Activated CD4-positive, alpha-beta T cell treated with anti-CD3 and anti-CD28 coated beads, Interleukin-2, amount 50 U/mL, for 4 hours (primary cell): Measurements from ENCODE around the gene ZEB1.
"Not testable (repeated sequence)": the region's sequence is repeated elsewhere in the genome, so short reads cannot be mapped to it uniquely, and the experiment has no call there.

ENCODE experiments used
- DNase-seq, 2 experiments: peaks; one replicate each; pipeline ENCODE4 v3.0.0-alpha.2; 2020

The ZEB1 gene

GRCh38 chr10:31427334-31427733, 108.3 kb downstream of the ZEB1 start:
- DNase-seq, result not testable (repeated sequence)

DNA sequence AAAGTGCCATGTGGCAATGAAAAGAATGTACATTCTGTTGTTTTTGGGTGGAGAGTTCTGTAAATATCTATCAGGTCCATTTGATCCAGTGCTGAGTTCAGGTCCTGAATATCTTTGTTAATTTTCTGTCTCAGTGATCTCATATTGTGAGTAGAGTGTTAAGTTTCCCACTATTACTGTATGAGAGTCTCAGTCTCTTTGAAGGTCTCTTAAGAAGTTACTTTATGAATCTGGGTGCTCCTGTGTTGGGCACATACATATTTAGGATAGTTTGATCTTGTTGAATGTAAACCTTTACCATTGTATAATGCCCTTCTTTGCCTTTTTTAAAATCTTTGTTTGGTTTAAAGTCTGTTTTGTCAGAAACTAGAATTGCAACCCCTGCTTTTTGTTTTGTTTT, 109.5 kb downstream of the ZEB1 start:
- DNase-seq, result not testable (repeated sequence)

DNA sequence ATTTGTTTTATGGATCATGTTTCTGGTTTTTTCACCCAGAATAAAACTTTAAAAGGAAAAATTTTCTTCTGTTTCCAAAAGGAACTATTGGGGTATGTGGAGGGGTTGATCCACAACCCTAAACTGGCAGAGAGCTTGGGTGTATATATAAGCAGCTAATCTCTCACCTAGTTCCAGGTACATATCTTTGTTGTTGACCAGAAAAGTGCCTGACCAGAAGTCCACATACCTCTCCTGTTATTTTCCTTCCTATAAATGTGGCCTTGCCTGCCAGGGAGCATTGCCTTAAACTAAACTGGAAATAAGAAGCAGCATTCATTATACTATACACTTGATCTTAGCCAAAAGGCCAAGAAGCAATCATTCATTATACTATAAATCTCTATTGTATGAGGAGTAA, 112.0 kb downstream of the ZEB1 start:
- DNase-seq, result no peak

- DNase-seq, result no peak
Measured at GRCh38 chr10:31437959-31438358, 118.9 kb downstream of the ZEB1 start.

DNA sequence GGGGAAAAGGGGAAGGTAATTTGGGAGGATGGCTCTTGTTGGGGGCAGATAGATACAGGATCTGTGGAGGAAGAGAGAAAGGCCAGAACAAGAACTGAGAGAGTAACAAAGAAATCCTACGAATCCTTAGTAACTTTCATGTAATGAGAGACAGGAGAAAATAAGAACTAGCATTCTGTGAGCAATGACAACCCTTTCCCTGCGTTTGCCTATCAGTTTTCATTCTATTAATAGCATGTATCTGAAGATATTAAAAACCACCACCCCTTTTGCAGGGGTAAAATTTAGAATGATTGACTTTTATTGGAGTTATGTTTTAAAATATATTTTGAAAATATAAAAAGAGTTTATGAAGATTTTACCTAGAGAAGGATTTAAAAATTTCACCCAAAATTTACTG, 132.8 kb downstream of the ZEB1 start:
- no peak for DNase-seq

- DNase-seq, result no peak
Measured at GRCh38 chr10:31456468-31456867, 137.5 kb downstream of the ZEB1 start.

DNA sequence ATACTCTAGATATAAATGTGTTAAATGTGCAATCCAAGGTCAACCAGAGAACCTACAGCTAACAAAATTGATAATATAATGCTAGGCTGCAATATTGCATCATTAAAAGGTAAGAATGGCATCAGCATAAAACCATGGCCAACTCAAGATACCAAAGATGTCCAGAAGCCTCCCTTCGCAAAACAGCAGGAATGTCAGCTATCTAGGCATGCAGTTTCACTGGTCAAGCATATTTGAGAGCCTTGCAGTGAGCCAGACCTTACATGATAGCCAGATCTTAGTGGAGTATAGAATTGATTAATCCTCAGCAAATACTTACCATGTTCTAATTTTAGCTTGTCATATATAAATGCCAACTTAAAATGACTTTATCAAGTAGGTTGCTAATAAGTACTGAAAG, 138.8 kb downstream of the ZEB1 start:
- DNase-seq, result no peak

DNA sequence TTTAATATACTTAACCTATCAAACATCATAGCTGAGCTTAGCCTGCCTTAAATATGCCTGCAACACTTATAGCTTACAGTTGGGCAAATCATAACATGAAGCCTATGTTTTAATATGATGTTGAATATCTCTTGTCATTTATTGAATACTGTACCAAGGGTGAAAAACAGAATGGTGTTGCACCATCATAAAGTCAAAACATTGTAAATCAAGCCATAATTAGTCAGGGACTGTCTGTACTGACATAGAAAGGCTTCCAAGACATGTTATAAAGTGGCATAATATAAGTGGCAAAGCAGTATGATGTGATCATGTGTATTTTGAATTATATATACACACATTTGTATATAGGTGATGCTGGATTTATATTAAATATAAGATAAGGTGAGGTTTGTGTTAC, 140.0 kb downstream of the ZEB1 start:
- no peak for DNase-seq

DNA sequence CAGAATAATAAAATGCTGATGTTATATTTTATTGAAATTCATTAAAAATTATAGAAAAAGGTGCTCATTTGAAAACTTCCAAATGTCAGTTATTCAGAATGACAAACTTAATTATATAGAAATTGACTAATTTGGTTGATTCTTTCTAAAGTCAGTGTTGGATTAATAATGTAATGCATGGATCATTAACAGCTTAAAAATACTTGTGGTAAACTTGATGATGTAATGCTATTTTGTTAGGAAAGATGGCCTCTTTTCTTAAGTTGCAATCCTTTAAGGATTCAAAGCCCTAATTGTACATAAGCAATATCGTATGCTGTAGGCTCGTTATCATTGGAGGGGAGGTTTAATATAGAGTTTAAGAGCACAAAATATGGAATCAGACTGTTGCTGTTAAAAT, 141.2 kb downstream of the ZEB1 start:
- DNase-seq, result no peak

- no peak for DNase-seq
Measured at GRCh38 chr10:31464552-31464951, 145.5 kb downstream of the ZEB1 start.

- no peak for DNase-seq
Measured at GRCh38 chr10:31466313-31466712, 147.3 kb downstream of the ZEB1 start.

GRCh38 chr10:31467791-31468535, 148.9 kb downstream of the ZEB1 start:
- DNase-seq, result no peak

DNA sequence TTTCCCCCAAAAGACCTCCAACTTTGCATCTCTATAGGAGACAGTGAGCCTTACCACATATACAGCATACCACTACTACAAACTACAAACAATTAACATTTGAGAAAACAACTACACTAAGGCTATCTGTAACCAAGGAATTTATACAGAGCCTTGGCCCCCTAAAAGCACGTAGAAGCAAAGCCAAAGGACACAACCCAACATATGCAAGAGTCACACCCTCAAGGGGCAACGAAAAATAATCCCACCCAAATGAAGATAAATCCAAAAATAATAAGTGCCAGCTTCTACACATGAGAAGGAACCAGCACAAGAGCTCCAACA, 149.5 kb downstream of the ZEB1 start:
- DNase-seq, result no peak

- no peak for DNase-seq
Measured at GRCh38 chr10:31475519-31475918, 156.5 kb downstream of the ZEB1 start.

- no peak for DNase-seq
Measured at GRCh38 chr10:31476088-31476487, 157.1 kb downstream of the ZEB1 start.

GRCh38 chr10:31477584-31477983, 158.6 kb downstream of the ZEB1 start:
- no peak for DNase-seq

DNA sequence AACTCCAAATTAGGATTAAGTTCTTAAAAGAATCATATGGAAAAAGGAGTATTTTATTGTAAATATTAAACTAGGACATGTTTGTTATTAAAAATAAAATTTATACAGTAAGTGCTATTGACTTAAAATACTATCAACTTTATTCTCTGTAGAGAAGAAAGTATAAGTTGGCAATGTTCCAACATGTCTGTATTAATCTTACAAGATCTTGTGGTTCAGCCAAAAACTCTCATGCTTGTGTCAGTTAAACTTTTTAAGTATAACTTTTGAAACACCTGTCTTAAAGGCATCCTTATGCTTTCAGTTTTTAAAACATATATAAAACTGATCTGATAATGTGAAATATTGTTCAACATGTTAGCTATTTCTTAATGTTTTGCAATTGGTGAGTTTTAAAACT, 160.7 kb downstream of the ZEB1 start:
- no peak for DNase-seq

DNA sequence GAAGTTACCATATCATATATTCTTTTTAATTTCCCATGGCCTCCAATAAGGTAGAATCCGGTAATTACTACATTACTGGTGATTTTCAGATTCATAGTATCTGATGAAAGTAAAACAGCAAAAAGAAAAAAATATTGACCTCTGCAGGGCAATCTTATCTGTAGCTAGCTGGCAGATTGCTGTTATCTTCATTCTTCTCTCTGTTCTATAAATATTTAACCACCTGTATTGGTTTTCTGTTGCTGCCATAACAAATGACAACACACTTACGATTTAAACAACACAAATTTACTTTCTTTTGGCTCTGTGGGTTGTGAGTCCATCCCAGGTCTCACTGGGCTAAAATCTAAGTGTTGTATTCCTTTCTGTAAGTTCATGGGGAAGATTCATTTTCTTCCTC, 164.5 kb downstream of the ZEB1 start:
- DNase-seq, result no peak

DNA sequence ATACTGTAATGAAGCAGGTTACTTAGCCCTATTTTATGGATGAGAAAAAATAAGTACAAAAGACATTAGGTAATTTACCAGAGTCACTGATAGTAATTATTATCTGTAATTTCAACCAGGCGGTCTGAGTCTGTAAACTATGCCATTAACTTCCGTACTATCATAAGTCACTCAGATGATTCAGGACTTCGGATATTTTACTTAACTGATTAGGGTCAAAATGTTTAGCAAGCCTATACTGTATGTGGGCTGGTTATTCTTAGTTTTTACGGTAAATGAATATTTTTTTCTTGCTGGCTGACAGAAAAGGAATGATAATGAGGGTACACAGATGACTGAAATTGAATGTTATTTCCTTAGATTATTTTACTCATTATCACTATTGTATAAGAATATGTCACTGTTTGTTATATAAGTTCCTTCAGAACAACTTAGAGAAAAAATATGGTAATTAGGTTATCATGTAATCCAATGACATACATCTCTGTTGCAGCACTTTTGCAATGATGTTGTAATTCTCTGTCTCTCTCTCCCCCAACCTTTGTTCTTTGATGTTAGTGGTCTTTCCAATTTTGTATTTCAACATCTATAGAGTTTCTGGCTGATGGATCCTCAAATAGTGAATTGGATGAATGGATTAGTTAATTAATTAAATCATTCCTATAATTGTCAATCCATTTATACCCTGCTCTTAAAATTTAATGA, 165.6 kb downstream of the ZEB1 start:
- no peak for DNase-seq

DNA sequence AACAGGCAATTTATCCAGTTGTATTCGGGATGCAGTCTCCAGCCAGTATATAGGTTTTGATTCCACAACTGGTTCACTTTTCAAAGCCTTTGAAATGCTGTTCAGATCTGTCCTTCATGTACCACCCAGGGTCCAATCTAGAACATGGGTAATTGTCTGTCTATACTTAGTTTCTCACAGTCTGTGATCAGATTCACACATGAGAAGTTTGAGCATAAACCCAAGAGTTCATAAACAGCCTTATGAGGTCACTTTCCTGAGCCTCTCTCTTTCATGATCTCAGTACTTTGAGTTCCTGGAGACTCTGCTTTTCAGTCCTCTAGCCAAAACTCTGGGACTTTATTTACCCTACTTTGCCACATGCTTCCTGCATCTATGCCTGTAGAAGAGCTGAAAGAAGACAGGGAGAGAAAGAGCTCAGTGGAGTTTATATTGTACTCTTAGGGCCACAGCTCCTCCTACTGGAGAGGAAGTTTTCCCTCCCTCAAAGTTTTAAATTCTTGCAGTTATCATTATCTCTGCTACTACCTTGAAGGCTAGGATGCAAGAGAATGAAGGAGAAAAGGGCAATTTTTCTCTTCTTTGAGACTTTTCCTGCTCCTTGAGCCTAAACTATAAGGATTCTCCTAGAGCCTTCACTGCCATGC, 172.0 kb downstream of the ZEB1 start:
- no peak for DNase-seq

DNA sequence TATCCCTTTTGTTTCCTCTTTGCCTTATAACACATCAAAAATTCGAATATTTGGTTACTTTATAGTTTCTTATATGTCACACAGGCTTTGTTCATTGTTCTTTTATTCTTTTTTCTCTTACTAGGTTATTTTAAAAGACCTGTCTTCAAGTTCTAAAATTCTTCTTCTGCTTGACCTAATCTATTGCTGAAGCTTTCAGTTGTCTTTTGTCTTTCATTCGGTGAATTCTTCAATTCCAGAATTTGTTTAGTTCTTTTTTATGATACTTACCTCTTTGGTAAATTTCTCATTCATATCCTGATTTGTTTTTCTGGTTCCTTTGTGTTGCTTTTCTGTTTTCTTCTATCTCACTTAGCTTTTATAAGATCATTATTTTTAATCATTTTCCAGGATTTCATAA, 188.4 kb downstream of the ZEB1 start:
- DNase-seq, result no peak

- no peak for DNase-seq
Measured at GRCh38 chr10:31508234-31508633, 189.2 kb downstream of the ZEB1 start.

GRCh38 chr10:31508882-31509281, 189.9 kb downstream of the ZEB1 start:
- no peak for DNase-seq

DNA sequence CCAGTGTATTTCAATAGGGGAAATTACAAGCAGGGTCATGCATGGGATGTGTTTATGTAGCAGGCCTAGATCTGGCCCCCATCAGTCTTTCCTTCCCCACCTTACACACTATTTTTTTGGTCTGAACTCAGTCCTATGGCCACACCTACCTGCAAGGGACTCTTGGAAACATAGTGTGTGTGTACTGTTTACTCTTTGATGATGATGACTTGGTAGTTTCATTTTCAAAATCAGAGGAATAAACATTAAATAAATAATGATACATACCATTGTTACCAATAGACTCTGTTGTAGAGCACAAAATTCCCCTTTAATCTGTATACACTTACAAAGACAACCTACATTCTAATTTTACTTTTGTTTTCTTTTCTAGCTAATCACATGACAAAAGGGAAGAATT, 191.0 kb downstream of the ZEB1 start:
- no peak for DNase-seq
